Sigmoid colon (tissue), 4 donors: Measurements from ENCODE around the gene RPP25L.

Experiments used
- CTCF ChIP-seq, 4 experiments: fragments of 450-650 bp in 3 of 4; fragments of 200-600 bp in 1 of 4; IDR thresholded peaks; one replicate each; pipeline ENCODE4 v1.5.1; 2016 to 2019; ENCODE audit warnings: antibody characterized with exemption in 4 of 4, mild to moderate bottlenecking in 3 of 4, moderate library complexity in 2 of 4
- EP300 ChIP-seq, 4 donors: sonication (generic); formaldehyde crosslinking; IDR thresholded peaks; one replicate each; pipeline ENCODE4 v1.6.1; 2017; ENCODE audit warnings: antibody characterized with exemption in 4 of 4

DNA sequence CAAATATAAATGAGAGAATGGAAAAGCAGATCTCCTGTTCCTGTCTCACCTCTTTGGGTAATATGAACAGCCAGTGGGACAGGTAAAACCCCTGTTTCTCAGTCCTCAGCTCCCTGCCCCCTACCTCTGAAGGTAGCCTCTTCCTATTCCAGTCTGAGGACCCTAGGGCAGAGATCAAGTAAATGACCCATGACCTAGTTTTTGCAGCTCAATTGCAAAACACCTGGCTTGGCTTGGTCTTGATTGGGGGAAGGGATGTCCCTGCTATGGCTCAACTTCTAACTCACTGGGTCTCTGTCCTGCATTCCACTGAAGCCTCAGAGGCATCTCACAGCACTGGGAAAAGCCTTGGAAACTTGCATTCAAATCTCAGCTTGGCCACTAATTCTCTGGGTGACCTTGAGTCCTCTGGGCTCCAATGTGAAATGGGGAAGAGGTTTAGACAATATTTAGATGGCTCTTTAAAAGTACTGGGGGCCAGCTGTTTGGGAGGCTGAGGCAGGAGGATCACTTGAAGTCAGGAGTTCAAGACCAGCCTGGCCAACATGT is 32.9 kb upstream of the RPP25L start:
- no peak for TF ChIP-seq CTCF (IDR thresholded peaks at IDR 0.05)
- no peak for TF ChIP-seq EP300 (IDR thresholded peaks at IDR 0.05)
